ENCODE data around the gene INAFM2. TPM values are rescaled to one million over a fixed set of nuclear protein-coding genes. Genes with fewer than 3 reads are reported as not detected.

The INAFM2 gene
- total RNA-seq, 1 experiment from 2014 or later: 14.3 TPM

- no TSS peak for BruUV-seq (replicated peaks)
- peaks cover 12% of the 10 kb centered on the region for H3K4me1 Mint-ChIP-seq (ENCODE audit: low read depth, unreplicated experiment)
- H3K9me3 Mint-ChIP-seq (ENCODE audit: low read depth, unreplicated experiment): no peaks in the 10 kb centered on the region
- CTCF ChIA-PET: interaction anchor here (0.7 kb wide), 1 partner anchor 313 kb away, joined by 3 read pairs; no protein-coding TSS in a partner anchor
- H3K27me3 Mint-ChIP-seq (ENCODE audit: unreplicated experiment): no peaks in the 10 kb centered on the region
- no peak for DNase-seq
- TF ChIP-seq CTCF (IDR thresholded peaks at IDR 0.05; ENCODE audit: unreplicated experiment): no peak
- H3K27ac Mint-ChIP-seq (ENCODE audit: unreplicated experiment): no peak overlapping the region
- H3K36me3 Mint-ChIP-seq (ENCODE audit: insufficient read depth, unreplicated experiment): peaks cover 5% of the 10 kb centered on the region
- H3K4me3 Mint-ChIP-seq (ENCODE audit: low read depth, unreplicated experiment): no peak overlapping the region
- intact Hi-C loops (cut with micrococcal nuclease; ENCODE audit: unreplicated experiment): no loop called here
These were observed 37.4 kb upstream of the INAFM2 start for GRCh38 chr15:40286061-40286532.

GRCh38 chr15:40286794-40287193 lies 36.7 kb upstream of the INAFM2 start:
- no peaks in the 10 kb centered on the region for H3K9me3 Mint-ChIP-seq (ENCODE audit: low read depth, unreplicated experiment)
- no peaks in the 10 kb centered on the region for H3K27me3 Mint-ChIP-seq (ENCODE audit: unreplicated experiment)
- peaks cover 9% of the 10 kb centered on the region for H3K36me3 Mint-ChIP-seq (ENCODE audit: insufficient read depth, unreplicated experiment)
- no peak overlapping the region for H3K27ac Mint-ChIP-seq (ENCODE audit: unreplicated experiment)
- no TSS peak for BruUV-seq (replicated peaks)
- no peak for DNase-seq
- H3K4me1 Mint-ChIP-seq (ENCODE audit: low read depth, unreplicated experiment): peaks cover 12% of the 10 kb centered on the region
- intact Hi-C loops (cut with micrococcal nuclease; ENCODE audit: unreplicated experiment): no loop called here
- H3K4me3 Mint-ChIP-seq (ENCODE audit: low read depth, unreplicated experiment): no peak overlapping the region
- CTCF ChIA-PET: no interaction called here
- no peak for TF ChIP-seq CTCF (IDR thresholded peaks at IDR 0.05; ENCODE audit: unreplicated experiment)

- peaks cover 12% of the 10 kb centered on the region for H3K4me1 Mint-ChIP-seq (ENCODE audit: low read depth, unreplicated experiment)
- no peak overlapping the region for H3K4me3 Mint-ChIP-seq (ENCODE audit: low read depth, unreplicated experiment)
- no TSS peak for BruUV-seq (replicated peaks)
- TF ChIP-seq CTCF (IDR thresholded peaks at IDR 0.05; ENCODE audit: unreplicated experiment): no peak
- no peaks in the 10 kb centered on the region for H3K27me3 Mint-ChIP-seq (ENCODE audit: unreplicated experiment)
- no peak for DNase-seq
- H3K36me3 Mint-ChIP-seq (ENCODE audit: insufficient read depth, unreplicated experiment): peaks cover 9% of the 10 kb centered on the region
- CTCF ChIA-PET: no interaction called here
- intact Hi-C loops (cut with micrococcal nuclease; ENCODE audit: unreplicated experiment): no loop called here
- H3K27ac Mint-ChIP-seq (ENCODE audit: unreplicated experiment): no peak overlapping the region
- H3K9me3 Mint-ChIP-seq (ENCODE audit: low read depth, unreplicated experiment): no peaks in the 10 kb centered on the region
These were observed 36.0 kb upstream of the INAFM2 start for GRCh38 chr15:40287505-40287904.

GRCh38 chr15:40287968-40288367 lies 35.5 kb upstream of the INAFM2 start:
- no TSS peak for BruUV-seq (replicated peaks)
- TF ChIP-seq CTCF (IDR thresholded peaks at IDR 0.05; ENCODE audit: unreplicated experiment): no peak
- peaks cover 9% of the 10 kb centered on the region for H3K36me3 Mint-ChIP-seq (ENCODE audit: insufficient read depth, unreplicated experiment)
- intact Hi-C loops (cut with micrococcal nuclease; ENCODE audit: unreplicated experiment): no loop called here
- CTCF ChIA-PET: interaction anchor here (2.1 kb wide), 1 partner anchor 21 kb away, joined by 25 read pairs; the partner anchor contains the start of gene PLCB2
- H3K27me3 Mint-ChIP-seq (ENCODE audit: unreplicated experiment): no peaks in the 10 kb centered on the region
- DNase-seq: no peak
- no peak overlapping the region for H3K27ac Mint-ChIP-seq (ENCODE audit: unreplicated experiment)
- no peak overlapping the region for H3K4me3 Mint-ChIP-seq (ENCODE audit: low read depth, unreplicated experiment)
- H3K4me1 Mint-ChIP-seq (ENCODE audit: low read depth, unreplicated experiment): peaks cover 12% of the 10 kb centered on the region
- H3K9me3 Mint-ChIP-seq (ENCODE audit: low read depth, unreplicated experiment): no peaks in the 10 kb centered on the region

Measured in Calu3 (cell line).